NCI-H2196 (cell line): Measurements from ENCODE around the gene OR2T29.
"Not testable (repeated sequence)": the region's sequence is repeated elsewhere in the genome, so short reads cannot be mapped to it uniquely, and the experiment has no call there.

Experiments used
- DNase-seq: peaks from one replicate; lab custom pipeline; 2025; ENCODE audit not compliant: unreplicated experiment; lab: John Stamatoyannopoulos, UW

The OR2T29 gene

GRCh38 chr1:248562672-248563071 lies at the start of gene OR2T29:
TSS of gene OR2T29 (minus strand) at chr1:248562772. CDS start at chr1:248559491, 3,281 bp downstream.
- DNase-seq = not testable (repeated sequence)

DNA sequence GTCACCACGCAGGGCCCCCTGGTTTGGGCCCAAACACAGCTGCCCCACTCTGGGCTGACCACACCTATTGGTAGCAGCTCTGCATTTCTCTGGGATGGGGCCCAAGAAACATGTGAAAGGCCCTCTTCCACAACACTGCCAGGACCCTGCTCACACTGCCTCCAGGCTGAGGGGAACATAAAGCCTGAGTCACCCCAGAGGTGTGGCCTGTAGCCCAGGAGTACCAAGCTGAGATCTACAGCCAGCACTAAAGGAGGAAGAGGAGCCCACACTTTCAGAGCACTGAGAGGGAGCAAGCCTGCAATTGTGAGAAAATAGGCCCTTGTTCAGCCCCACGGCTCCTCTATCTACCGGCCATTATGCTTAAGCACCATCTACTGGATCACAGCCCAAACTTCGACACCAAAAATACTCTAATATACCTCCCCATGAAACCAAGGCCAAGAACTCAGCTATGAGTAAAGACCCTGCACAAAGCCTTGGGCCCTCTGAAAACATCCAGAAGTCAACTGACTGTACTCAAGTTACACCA lies 49.4 kb upstream of the OR2T29 start:
- DNase-seq = no peak

- no peak for DNase-seq
These were observed 47.7 kb upstream of the OR2T29 start for GRCh38 chr1:248610301-248610700.

GRCh38 chr1:248599396-248599795 lies 36.8 kb upstream of the OR2T29 start:
- DNase-seq = no peak

DNA sequence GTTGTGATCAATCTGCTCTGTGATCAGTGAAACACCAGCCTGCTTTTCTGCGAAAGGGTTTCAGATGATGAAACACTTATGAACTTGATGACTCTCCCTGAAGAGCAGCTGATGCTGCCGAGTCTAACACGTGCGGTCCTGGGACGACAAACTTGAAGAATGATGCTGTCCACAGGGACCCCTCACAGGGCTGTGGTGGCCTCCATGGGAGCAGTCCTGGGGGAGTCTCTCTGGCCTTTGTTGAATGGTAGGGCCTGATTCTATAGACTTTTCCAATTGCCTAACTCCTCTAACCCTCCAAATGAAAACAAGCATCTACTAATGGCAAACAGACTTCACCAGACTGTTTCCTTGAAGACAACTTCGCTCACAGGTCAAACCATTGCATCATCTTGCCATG lies 35.0 kb upstream of the OR2T29 start, which contains the start of gene OR2T10:
TSS of gene OR2T10 (minus strand) at position 112 of the 400 bp plus-strand sequence. CDS start 3,932 bp downstream, outside the sequence.
- DNase-seq = no peak

GRCh38 chr1:248596615-248597014 lies 34.0 kb upstream of the OR2T29 start:
- DNase-seq = no peak

GRCh38 chr1:248593226-248593625 lies 30.7 kb upstream of the OR2T29 start:
- DNase-seq = no peak

- DNase-seq = no peak
These were observed 30.1 kb upstream of the OR2T29 start for GRCh38 chr1:248592655-248593054.

- DNase-seq = no peak
These were observed 27.5 kb upstream of the OR2T29 start for GRCh38 chr1:248590055-248590454.

GRCh38 chr1:248589334-248589733 lies 26.8 kb upstream of the OR2T29 start:
- no peak for DNase-seq

GRCh38 chr1:248585266-248585665 lies 22.7 kb upstream of the OR2T29 start:
- no peak for DNase-seq

- no peak for DNase-seq
These were observed 13.8 kb upstream of the OR2T29 start for GRCh38 chr1:248576260-248576980.

DNA sequence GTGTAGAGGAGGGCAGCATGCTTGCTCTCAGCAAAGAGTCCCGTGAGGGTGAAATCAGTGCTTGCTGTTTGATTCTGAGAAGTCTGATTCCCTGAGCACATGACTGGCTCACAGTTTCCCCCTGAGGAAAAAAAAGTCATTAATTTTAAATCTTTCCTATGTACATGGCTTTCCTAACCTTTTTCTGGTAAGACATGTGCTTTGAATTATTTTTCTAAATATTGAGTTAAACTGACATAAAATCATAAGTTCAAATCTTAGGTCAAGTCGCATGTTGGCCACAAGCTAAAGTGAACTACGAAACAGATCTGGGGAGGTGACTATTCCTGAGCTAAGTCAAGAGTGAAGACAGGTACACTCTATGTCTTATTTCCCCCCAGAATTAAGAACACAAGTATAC lies 12.1 kb upstream of the OR2T29 start, which contains the start of gene OR2T34:
TSS of gene OR2T34 (minus strand) at position 101 of the 400 bp plus-strand sequence. CDS start at position 101, 0 bp downstream.
- DNase-seq = not testable (repeated sequence)

DNA sequence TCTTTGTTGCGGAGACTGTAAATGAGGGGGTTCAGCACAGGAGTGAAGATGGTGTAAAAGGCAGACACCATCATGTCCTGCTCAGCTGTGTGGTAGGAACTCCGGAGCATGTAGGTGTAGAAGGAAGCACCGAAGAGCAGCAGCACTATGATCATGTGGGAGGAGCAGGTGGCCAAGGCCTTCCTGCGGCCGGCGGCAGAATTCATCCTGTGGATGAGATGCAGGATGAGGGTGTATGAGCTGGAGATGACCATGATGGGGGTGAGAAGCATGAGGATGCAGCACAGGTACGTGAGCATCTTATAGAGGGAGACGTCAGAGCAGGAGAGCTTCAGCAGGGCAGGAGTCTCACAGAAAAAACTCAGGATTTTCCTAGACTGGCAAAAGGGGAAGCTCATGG lies 11.3 kb upstream of the OR2T29 start:
- not testable (repeated sequence) for DNase-seq

GRCh38 chr1:248572049-248572448 lies 9.5 kb upstream of the OR2T29 start:
- DNase-seq = not testable (repeated sequence)

DNA sequence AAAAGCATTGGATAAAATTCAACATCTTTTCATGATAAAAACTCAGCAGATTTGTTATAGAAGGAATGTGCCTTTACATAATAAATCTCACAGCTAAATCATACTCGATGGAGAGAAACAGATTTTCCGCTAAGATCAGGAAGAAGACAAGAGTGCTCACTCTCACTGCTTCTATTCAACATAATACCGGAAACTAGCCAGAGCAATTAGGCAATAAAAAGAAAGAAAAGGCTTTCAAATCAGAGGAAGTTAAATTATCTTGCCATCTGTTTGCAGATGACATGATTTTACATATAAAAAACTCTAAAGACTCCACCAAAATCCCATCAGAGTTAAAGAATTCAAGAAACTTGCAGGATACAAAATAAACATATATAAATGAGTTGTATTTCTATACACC lies 8.2 kb upstream of the OR2T29 start:
- not testable (repeated sequence) for DNase-seq

GRCh38 chr1:248569049-248569448 lies 6.5 kb upstream of the OR2T29 start:
- DNase-seq = not testable (repeated sequence)

GRCh38 chr1:248565530-248566373 lies 3.2 kb upstream of the OR2T29 start:
- not testable (repeated sequence) for DNase-seq

DNA sequence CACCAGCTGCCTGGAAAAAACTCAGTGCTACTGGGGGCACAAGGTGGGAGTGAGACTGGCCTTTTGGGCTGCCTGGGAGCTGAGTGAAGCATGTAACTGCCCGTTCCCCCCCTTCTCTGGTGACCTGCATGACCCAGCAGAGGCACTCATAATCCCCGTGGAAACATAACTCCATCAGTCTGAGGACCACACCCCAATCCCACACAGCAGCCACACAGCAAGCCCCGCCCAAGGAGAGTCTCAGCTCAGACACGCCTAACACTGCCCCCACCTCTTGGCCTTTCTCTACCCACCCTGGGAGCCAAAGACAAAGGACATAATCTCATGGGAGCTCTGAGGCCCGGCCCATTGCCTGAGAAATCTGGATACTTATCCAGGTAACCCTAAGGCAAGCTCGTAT lies 11.5 kb downstream of the OR2T29 start:
- DNase-seq = not testable (repeated sequence)

DNA sequence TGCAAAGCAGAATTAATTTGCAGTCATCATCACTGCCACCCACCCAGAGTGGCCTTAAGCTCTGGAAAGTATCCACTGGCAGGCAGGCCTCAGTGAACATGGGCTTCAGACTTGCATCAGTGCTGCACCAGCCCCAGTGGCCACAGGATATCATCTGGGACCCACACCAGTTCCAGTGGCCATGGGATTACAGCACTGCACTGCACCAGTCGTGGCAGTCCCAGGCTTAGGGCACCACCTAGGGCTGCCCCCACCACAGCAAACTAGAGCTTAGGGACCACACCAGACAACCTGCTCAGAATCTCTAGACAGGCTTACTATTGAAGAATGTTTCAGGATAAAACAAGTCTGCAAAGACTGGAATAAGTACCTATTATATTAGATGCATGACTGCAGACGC lies 15.2 kb downstream of the OR2T29 start:
- DNase-seq = not testable (repeated sequence)

DNA sequence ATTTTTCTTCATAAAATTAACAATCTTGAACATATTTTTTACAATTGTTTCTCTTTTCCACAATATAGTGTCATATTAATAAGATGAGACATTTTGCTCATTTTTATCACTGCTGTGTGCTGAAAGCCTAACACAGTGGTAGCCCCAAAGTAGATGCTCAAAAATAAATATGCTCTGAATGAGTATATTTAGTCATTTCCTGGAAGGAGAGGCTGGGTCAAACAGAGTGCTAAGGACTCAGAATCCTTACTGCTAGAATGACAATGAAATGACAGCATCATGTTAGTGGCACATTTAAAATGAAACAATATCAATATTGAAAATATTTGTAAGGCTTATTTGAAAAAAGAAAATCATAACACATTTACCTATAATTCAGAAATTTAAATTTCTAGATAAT lies 25.1 kb downstream of the OR2T29 start:
- DNase-seq = not testable (repeated sequence)

- no peak for DNase-seq
These were observed 40.7 kb downstream of the OR2T29 start for GRCh38 chr1:248521856-248522255.
